ENCODE data around the gene SNHG17.
"Not testable (repeated sequence)": the region's sequence is repeated elsewhere in the genome, so short reads cannot be mapped to it uniquely, and the experiment has no call there.

Gene SNHG17

GRCh38 chr20:38392356-38392755 lies 42.8 kb downstream of the SNHG17 start:
- peak; percentile 21 for DNase-seq (ENCODE audit: low read depth)
- no peak for TF ChIP-seq CTCF (IDR thresholded peaks at IDR 0.05; ENCODE audit: insufficient read depth, low read depth, low read length, missing control alignments)
- H3K4me3 ChIP-seq (ENCODE audit: low read length), result no peak overlapping the region

- no peak overlapping the region for H3K4me3 ChIP-seq (ENCODE audit: low read length)
- peak; percentile 4 for TF ChIP-seq CTCF (IDR thresholded peaks at IDR 0.05; ENCODE audit: insufficient read depth, low read depth, low read length, missing control alignments)
- DNase-seq (ENCODE audit: low read depth), result no peak
Measured at GRCh38 chr20:38387953-38388352, 47.2 kb downstream of the SNHG17 start.

DNA sequence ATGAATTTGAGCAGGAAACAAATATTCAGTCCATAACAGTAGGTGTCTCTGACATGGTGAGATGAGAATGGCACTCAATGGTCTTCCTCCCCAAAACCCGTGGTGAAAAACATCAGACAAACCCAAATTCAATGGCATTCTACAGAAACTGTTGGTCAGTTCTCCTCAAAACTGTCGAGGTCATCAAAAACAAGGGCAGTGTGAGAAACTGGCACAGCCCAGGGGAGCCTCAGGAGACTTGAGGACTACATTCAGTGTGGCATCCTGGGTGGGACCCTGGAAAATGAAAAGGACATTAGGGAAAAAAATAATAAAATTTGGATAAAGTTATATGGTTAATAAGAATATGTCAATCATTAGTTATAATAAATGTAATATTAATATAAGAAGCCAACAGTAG lies 48.3 kb downstream of the SNHG17 start:
- TF ChIP-seq CTCF (IDR thresholded peaks at IDR 0.05; ENCODE audit: insufficient read depth, low read depth, low read length, missing control alignments), result no peak
- no peak overlapping the region for H3K4me3 ChIP-seq (ENCODE audit: low read length)
- DNase-seq (ENCODE audit: low read depth), result no peak

DNA sequence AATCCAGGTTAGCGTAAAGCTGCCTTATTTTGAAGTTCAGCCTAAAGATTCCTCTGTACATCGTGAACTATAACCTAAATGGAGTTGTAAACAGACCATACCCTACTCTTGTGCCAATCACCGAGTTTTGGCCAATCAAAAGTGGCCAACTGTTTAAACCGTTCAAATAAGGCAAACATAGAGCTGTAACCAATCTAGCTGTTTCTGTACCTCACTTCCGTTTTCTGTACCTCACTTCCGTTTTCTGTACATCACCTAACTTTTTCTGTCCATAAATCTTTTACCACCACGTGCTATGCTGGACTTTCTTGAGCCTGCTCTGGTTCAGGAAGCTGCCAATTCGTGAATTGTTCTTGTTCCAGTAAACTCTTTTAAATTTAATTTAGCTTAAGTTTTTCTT lies 49.1 kb downstream of the SNHG17 start:
- DNase-seq (ENCODE audit: low read depth), result no peak
- no peak overlapping the region for H3K4me3 ChIP-seq (ENCODE audit: low read length)
- no peak for TF ChIP-seq CTCF (IDR thresholded peaks at IDR 0.05; ENCODE audit: insufficient read depth, low read depth, low read length, missing control alignments)

DNA sequence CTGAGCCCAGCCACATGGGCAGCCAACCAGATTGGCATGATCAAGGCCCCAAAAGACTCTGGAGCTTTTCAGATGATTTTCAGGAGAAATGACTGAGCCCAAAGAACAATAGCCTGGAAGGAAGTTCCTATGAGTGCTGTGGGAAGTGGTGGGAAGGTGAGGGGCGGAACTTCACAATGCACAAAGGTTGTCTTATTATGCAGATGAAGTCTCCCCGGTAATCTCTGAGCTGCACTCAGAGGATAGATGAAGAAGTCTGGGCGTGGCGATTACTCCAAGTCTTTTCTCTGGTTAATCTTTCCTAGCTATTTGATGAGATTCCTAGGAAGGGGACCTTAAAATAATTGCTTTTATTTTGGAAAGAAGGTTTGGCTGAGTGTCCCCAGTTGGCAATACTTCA lies 52.0 kb downstream of the SNHG17 start:
- no peak for DNase-seq (ENCODE audit: low read depth)
- TF ChIP-seq CTCF (IDR thresholded peaks at IDR 0.05; ENCODE audit: insufficient read depth, low read depth, low read length, missing control alignments), result no peak
- H3K4me3 ChIP-seq (ENCODE audit: low read length), result no peak overlapping the region

GRCh38 chr20:38377838-38378237 lies 57.3 kb downstream of the SNHG17 start:
- not testable (repeated sequence) for DNase-seq (ENCODE audit: low read depth); H3K4me3 ChIP-seq (ENCODE audit: low read length)

GRCh38 chr20:38377039-38377685 lies 58.0 kb downstream of the SNHG17 start:
- no peak for TF ChIP-seq CTCF (IDR thresholded peaks at IDR 0.05; ENCODE audit: insufficient read depth, low read depth, low read length, missing control alignments)
- DNase-seq (ENCODE audit: low read depth), result no peak
- no peak overlapping the region for H3K4me3 ChIP-seq (ENCODE audit: low read length)
